Adipocyte (in vitro differentiated cells): ENCODE measurements around the gene GPC4.

Source experiments
- DNase-seq: peaks from one replicate; pipeline ENCODE4 v3.0.0-alpha.2; 2015; ENCODE audit warnings: low read depth
- H3K27me3 ChIP-seq: replicated peaks from 2 replicates; pipeline ENCODE4 v1.7.0; 2013; ENCODE audit warnings: mild to moderate bottlenecking, low read length, moderate library complexity; ENCODE audit not compliant: control insufficient read depth, insufficient read depth
- H3K36me3 ChIP-seq: 2 replicates; pipeline ENCODE4 v1.7.0; 2013; ENCODE audit warnings: low read length, mild to moderate bottlenecking, moderate library complexity; ENCODE audit not compliant: control insufficient read depth, insufficient read depth, severe bottlenecking
- H3K4me1 ChIP-seq: 2 replicates; pipeline ENCODE4 v1.7.0; 2013; ENCODE audit warnings: mild to moderate bottlenecking, low read length, moderate library complexity; ENCODE audit not compliant: control insufficient read depth, insufficient read depth
- H3K4me3 ChIP-seq: 2 replicates; pipeline ENCODE4 v1.7.0; 2013; ENCODE audit warnings: mild to moderate bottlenecking, low read length, moderate library complexity
- H3K9ac ChIP-seq: 2 replicates; pipeline ENCODE4 v1.7.0; 2013; ENCODE audit warnings: mild to moderate bottlenecking, low read length, moderate library complexity
- H3K9me3 ChIP-seq: 2 replicates; pipeline ENCODE4 v1.7.0; 2013; ENCODE audit warnings: mild to moderate bottlenecking, low read length, moderate library complexity; ENCODE audit not compliant: control insufficient read depth

GPC4 gene

DNA sequence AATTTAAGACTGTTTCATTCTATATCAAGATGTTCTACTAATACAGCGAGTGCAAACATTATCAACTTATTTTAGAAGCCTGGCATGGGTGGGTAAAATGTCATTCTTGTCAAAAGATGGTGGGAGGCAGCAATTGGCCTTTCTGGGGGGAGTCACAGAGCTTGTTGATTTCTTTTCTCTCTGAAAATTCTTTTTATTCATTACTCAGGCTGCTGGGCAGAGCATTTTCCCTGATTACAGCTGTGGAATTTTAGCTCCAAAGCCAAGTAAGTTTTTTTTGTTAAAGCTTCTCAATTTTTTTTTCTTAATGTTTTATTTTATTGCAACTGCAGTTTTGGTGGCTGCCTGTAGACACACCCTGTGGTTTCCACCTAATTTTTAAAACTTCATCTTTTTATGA lies 50.4 kb downstream of the GPC4 start:
- Histone ChIP-seq H3K9me3 (no peaks in the 10 kb centered on the region), H3K36me3 (no peaks in the 10 kb centered on the region), H3K4me3 (peak overlapping the region; percentile 24), H3K9ac (peak overlapping the region; percentile 23), H3K27me3 (no peaks in the 10 kb centered on the region), H3K4me1 (peaks cover 21% of the 10 kb centered on the region)
- DNase-seq: peak; percentile 36

DNA sequence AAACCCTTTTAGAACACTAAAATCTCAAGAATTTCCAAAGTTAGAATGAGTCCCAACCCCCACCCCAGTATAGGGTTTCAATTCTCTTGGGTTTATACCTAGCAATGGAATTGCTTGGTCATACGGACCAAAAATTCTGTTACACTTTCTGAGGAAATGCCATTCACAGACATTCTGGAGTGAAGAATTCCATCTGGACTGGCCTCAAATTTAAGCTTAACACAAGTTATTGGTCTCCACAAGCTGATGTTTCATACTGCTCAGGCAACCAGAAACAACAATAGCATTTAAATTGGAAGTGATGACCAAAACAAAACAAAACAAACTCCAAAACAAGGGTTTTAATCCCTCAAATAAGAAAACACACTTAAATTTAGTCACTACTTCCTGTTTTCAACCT lies 51.1 kb downstream of the GPC4 start:
- Histone ChIP-seq H3K9ac (peak overlapping the region; percentile 23), H3K9me3 (no peaks in the 10 kb centered on the region), H3K4me3 (peak overlapping the region; percentile 24)

GRCh38 chrX:133362538-133362937 lies 52.8 kb downstream of the GPC4 start:
- Histone ChIP-seq H3K36me3 (no peaks in the 10 kb centered on the region), H3K27me3 (no peaks in the 10 kb centered on the region), H3K9ac (no peak overlapping the region), H3K4me3 (no peak overlapping the region), H3K9me3 (no peaks in the 10 kb centered on the region), H3K4me1 (peaks cover 20% of the 10 kb centered on the region)
- no peak for DNase-seq

More for the DNA sequence above, 51.1 kb downstream of the GPC4 start:
- Histone ChIP-seq H3K36me3 (no peaks in the 10 kb centered on the region), H3K4me1 (peaks cover 20% of the 10 kb centered on the region), H3K27me3 (no peaks in the 10 kb centered on the region)
- peak; percentile 47 for DNase-seq

GRCh38 chrX:133359466-133359865 lies 55.8 kb downstream of the GPC4 start:
- DNase-seq: no peak
- H3K9ac ChIP-seq: no peak overlapping the region
- H3K36me3 ChIP-seq: no peaks in the 10 kb centered on the region
- H3K9me3 ChIP-seq: no peaks in the 10 kb centered on the region
- H3K27me3 ChIP-seq: no peaks in the 10 kb centered on the region
- H3K4me1 ChIP-seq: peaks cover 8% of the 10 kb centered on the region
- no peak overlapping the region for H3K4me3 ChIP-seq

DNA sequence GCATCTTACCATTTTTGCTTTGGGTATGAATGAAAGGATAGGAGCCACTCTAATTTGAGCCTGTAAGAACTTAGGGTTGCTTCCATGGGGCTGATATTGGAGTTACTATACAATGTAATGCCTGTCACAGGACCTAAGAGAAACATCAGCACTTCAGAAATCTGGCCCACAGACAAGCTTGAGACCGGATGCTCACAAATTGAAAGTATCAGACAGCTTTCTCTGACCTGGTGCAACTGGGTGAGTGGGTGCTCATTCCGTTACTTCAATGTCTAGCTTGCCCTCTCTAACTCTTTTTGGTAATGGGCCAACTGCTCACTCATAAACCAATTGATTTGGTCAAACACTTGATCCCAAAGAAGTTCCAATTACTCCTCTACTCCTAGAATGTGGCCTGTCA lies 62.1 kb downstream of the GPC4 start:
- H3K9ac ChIP-seq: no peak overlapping the region
- no peak overlapping the region for H3K4me3 ChIP-seq
- H3K27me3 ChIP-seq: peaks cover 2% of the 10 kb centered on the region
- no peak for DNase-seq
- peaks cover 16% of the 10 kb centered on the region for H3K4me1 ChIP-seq
- H3K36me3 ChIP-seq: no peaks in the 10 kb centered on the region
- H3K9me3 ChIP-seq: no peaks in the 10 kb centered on the region

- Histone ChIP-seq H3K36me3 (no peaks in the 10 kb centered on the region), H3K4me1 (peaks cover 16% of the 10 kb centered on the region), H3K27me3 (peaks cover 2% of the 10 kb centered on the region), H3K9me3 (no peaks in the 10 kb centered on the region), H3K4me3 (no peak overlapping the region), H3K9ac (no peak overlapping the region)
- DNase-seq: peak; percentile 83
These were observed 64.5 kb downstream of the GPC4 start for GRCh38 chrX:133350751-133351150.

- Histone ChIP-seq H3K9me3 (no peaks in the 10 kb centered on the region), H3K9ac (no peak overlapping the region), H3K27me3 (peaks cover 8% of the 10 kb centered on the region), H3K36me3 (no peaks in the 10 kb centered on the region), H3K4me3 (no peak overlapping the region), H3K4me1 (peaks cover 6% of the 10 kb centered on the region)
- DNase-seq: no peak
These were observed 69.3 kb downstream of the GPC4 start for GRCh38 chrX:133346026-133346425.

- no peaks in the 10 kb centered on the region for H3K4me1 ChIP-seq
- H3K4me3 ChIP-seq: no peak overlapping the region
- no peak for DNase-seq
- H3K36me3 ChIP-seq: peaks cover 16% of the 10 kb centered on the region
- no peaks in the 10 kb centered on the region for H3K9me3 ChIP-seq
- H3K9ac ChIP-seq: no peak overlapping the region
- peaks cover 8% of the 10 kb centered on the region for H3K27me3 ChIP-seq
These were observed 75.7 kb downstream of the GPC4 start for GRCh38 chrX:133339566-133339965.

GRCh38 chrX:133337250-133337649 lies 78.0 kb downstream of the GPC4 start:
- no peak for DNase-seq
- H3K4me3 ChIP-seq: no peak overlapping the region
- H3K36me3 ChIP-seq: peaks cover 16% of the 10 kb centered on the region
- H3K9me3 ChIP-seq: no peaks in the 10 kb centered on the region
- no peak overlapping the region for H3K9ac ChIP-seq
- H3K4me1 ChIP-seq: no peaks in the 10 kb centered on the region
- H3K27me3 ChIP-seq: peaks cover 6% of the 10 kb centered on the region

GRCh38 chrX:133335027-133335426 lies 80.3 kb downstream of the GPC4 start:
- peak; percentile 68 for DNase-seq
- H3K36me3 ChIP-seq: peaks cover 16% of the 10 kb centered on the region
- H3K9ac ChIP-seq: no peak overlapping the region
- no peak overlapping the region for H3K4me3 ChIP-seq
- peaks cover 6% of the 10 kb centered on the region for H3K27me3 ChIP-seq
- H3K9me3 ChIP-seq: no peaks in the 10 kb centered on the region
- H3K4me1 ChIP-seq: peaks cover 2% of the 10 kb centered on the region

DNA sequence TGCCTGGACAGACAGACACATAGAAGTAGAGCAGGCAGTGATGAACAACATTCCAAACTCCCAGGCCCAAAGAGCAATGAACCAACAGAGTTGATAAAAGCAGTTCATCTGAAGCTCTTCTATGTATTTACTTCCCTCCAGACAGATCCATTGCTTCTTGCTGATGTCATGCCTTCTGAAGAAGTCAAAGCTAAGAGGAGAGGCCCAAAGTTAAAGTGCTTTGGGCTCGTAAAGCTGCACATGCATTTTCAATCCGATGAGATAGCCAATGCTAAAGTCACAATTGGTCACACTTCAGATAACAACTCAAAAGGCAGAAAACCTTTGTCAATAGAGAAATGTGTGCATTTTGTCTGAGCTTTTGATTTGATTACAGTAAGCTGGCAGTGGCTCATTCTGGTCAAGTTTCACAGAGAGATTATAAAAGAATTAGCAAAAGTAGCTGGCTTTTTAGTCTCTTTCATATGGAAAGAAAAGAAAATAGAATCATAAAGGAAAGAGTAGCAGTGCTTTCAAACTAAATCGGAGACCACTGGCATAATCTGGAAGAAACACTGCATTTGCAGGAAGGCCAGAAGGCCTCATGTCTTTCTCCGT lies 82.0 kb downstream of the GPC4 start:
- H3K9ac ChIP-seq: no peak overlapping the region
- DNase-seq: no peak
- peaks cover 7% of the 10 kb centered on the region for H3K36me3 ChIP-seq
- no peaks in the 10 kb centered on the region for H3K9me3 ChIP-seq
- H3K4me1 ChIP-seq: peaks cover 18% of the 10 kb centered on the region
- no peak overlapping the region for H3K4me3 ChIP-seq
- no peaks in the 10 kb centered on the region for H3K27me3 ChIP-seq

GRCh38 chrX:133332737-133333136 lies 82.6 kb downstream of the GPC4 start:
- H3K4me3 ChIP-seq: no peak overlapping the region
- no peak overlapping the region for H3K9ac ChIP-seq
- H3K4me1 ChIP-seq: peaks cover 23% of the 10 kb centered on the region
- H3K27me3 ChIP-seq: no peaks in the 10 kb centered on the region
- no peak for DNase-seq
- no peaks in the 10 kb centered on the region for H3K9me3 ChIP-seq
- peaks cover 2% of the 10 kb centered on the region for H3K36me3 ChIP-seq
